NCI-H2171 treated with DMSO at 0.1 percent for 48 hours (cell line): ENCODE data around the gene PFKFB3.
"Not testable (repeated sequence)": the region's sequence is repeated elsewhere in the genome, so short reads cannot be mapped to it uniquely, and the experiment has no call there.

Source experiments
- DNase-seq: peaks from one replicate; lab custom pipeline; 2025; lab: John Stamatoyannopoulos, UW

Gene PFKFB3

GRCh38 chr10:6178581-6178980, 24.2 kb upstream of the PFKFB3 start:
- DNase-seq = no peak

- DNase-seq = no peak
Measured at GRCh38 chr10:6179078-6179477, 23.7 kb upstream of the PFKFB3 start.

- no peak for DNase-seq
Measured at GRCh38 chr10:6180480-6181110, 22.1 kb upstream of the PFKFB3 start.

GRCh38 chr10:6181249-6181648, 21.5 kb upstream of the PFKFB3 start:
- DNase-seq = no peak

- DNase-seq = no peak
Measured at GRCh38 chr10:6182454-6183098, 20.2 kb upstream of the PFKFB3 start.

GRCh38 chr10:6185039-6185716, 17.6 kb upstream of the PFKFB3 start:
- DNase-seq = no peak

- no peak for DNase-seq
Measured at GRCh38 chr10:6186894-6187256, 15.9 kb upstream of the PFKFB3 start.

- DNase-seq = peak; percentile 56
Measured at GRCh38 chr10:6187278-6187677, 15.5 kb upstream of the PFKFB3 start.

GRCh38 chr10:6190033-6190432, 12.7 kb upstream of the PFKFB3 start:
- not testable (repeated sequence) for DNase-seq

- no peak for DNase-seq
Measured at GRCh38 chr10:6191147-6191546, 11.6 kb upstream of the PFKFB3 start.

- no peak for DNase-seq
Measured at GRCh38 chr10:6191569-6191968, 11.2 kb upstream of the PFKFB3 start.

- peak; percentile 14 for DNase-seq
Measured at GRCh38 chr10:6193342-6193741, 9.4 kb upstream of the PFKFB3 start.

- peak; percentile 11 for DNase-seq
Measured at GRCh38 chr10:6194311-6194710, 8.4 kb upstream of the PFKFB3 start.

- DNase-seq = no peak
Measured at GRCh38 chr10:6195376-6195775, 7.4 kb upstream of the PFKFB3 start.

- peak; percentile 25 for DNase-seq
Measured at GRCh38 chr10:6195846-6196245, 6.9 kb upstream of the PFKFB3 start.

GRCh38 chr10:6196524-6196923, 6.2 kb upstream of the PFKFB3 start:
- not testable (repeated sequence) for DNase-seq

- DNase-seq = no peak
Measured at GRCh38 chr10:6197321-6197720, 5.4 kb upstream of the PFKFB3 start.

GRCh38 chr10:6198171-6198570, 4.6 kb upstream of the PFKFB3 start:
- DNase-seq = no peak

GRCh38 chr10:6199131-6199733, 3.5 kb upstream of the PFKFB3 start:
- peak; percentile 33 for DNase-seq

GRCh38 chr10:6200440-6200733, 2.3 kb upstream of the PFKFB3 start:
- DNase-seq = no peak

- DNase-seq = peak; percentile 56
Measured at GRCh38 chr10:6200734-6201515, 1.8 kb upstream of the PFKFB3 start.

- DNase-seq = peak; percentile 76
Measured at GRCh38 chr10:6201516-6201975, 1.2 kb upstream of the PFKFB3 start.
